H9 (cell line): ENCODE data around the gene MESD. TPM values are rescaled to one million over a fixed set of nuclear protein-coding genes. Genes with fewer than 3 reads are reported as not detected.

Experiments used
- DNase-seq: peaks from one replicate; pipeline ENCODE4 v3.0.0-alpha.2; 2017
- H2AFZ ChIP-seq: one replicate; pipeline ENCODE4 v1.6.1; 2013; ENCODE audit warnings: mild to moderate bottlenecking, low read length, control low read depth, moderate library complexity
- H2AK5ac ChIP-seq: 2 replicates; pipeline ENCODE4 v1.6.1; 2013; ENCODE audit warnings: low read length, control low read depth, mixed read lengths; ENCODE audit not compliant: insufficient read length
- H2BK120ac ChIP-seq: one replicate; pipeline ENCODE4 v1.6.1; 2013; ENCODE audit warnings: low read depth, mild to moderate bottlenecking, low read length, control low read depth, inconsistent platforms; ENCODE audit not compliant: poor library complexity, severe bottlenecking
- H2BK12ac ChIP-seq: 2 replicates; pipeline ENCODE4 v1.6.1; 2013; ENCODE audit warnings: low read length, control low read depth, mixed read lengths, low read depth; ENCODE audit not compliant: insufficient read length
- H2BK15ac ChIP-seq: 2 replicates; pipeline ENCODE4 v1.6.1; 2013; ENCODE audit warnings: low read depth, low read length, control low read depth
- H2BK20ac ChIP-seq: one replicate; pipeline ENCODE4 v1.6.1; 2013; ENCODE audit warnings: low read depth, mild to moderate bottlenecking, low read length, control low read depth, inconsistent platforms; ENCODE audit not compliant: poor library complexity, severe bottlenecking
- H2BK5ac ChIP-seq: 2 replicates; pipeline ENCODE4 v1.6.1; 2013; ENCODE audit warnings: low read length, control low read depth, mixed read lengths; ENCODE audit not compliant: insufficient read length
- H3K14ac ChIP-seq: 2 replicates; pipeline ENCODE4 v1.6.1; 2013; ENCODE audit warnings: low read length, control low read depth; ENCODE audit not compliant: insufficient read depth
- H3K18ac ChIP-seq: 2 replicates; pipeline ENCODE4 v1.6.1; 2013; ENCODE audit warnings: low read depth, mild to moderate bottlenecking, mixed read lengths, low read length, control low read depth; ENCODE audit not compliant: insufficient read length
- H3K23ac ChIP-seq: 2 replicates; pipeline ENCODE4 v1.6.1; 2013; ENCODE audit warnings: low read length, control low read depth, mixed read lengths, low read depth; ENCODE audit not compliant: insufficient read length
- H3K23me2 ChIP-seq: 2 replicates; pipeline ENCODE4 v1.6.1; 2013; ENCODE audit warnings: low read depth, mild to moderate bottlenecking, mixed read lengths, low read length, control low read depth; ENCODE audit not compliant: insufficient read length, poor library complexity, severe bottlenecking
- H3K27ac ChIP-seq: 2 replicates; pipeline ENCODE4 v1.5.1; 2013; ENCODE audit warnings: low read length, control low read depth, mixed read lengths, low read depth; ENCODE audit not compliant: insufficient read length
- H3K27me3 ChIP-seq: 2 replicates; pipeline ENCODE4 v1.6.1; 2013; ENCODE audit warnings: low read length, control low read depth, inconsistent platforms; ENCODE audit not compliant: insufficient read depth
- H3K4ac ChIP-seq: 2 replicates; pipeline ENCODE4 v1.6.1; 2013; ENCODE audit warnings: low read depth, mild to moderate bottlenecking, control low read depth, inconsistent platforms, low read length, moderate library complexity
- H3K4me1 ChIP-seq: 2 replicates; pipeline ENCODE4 v1.6.1; 2013; ENCODE audit warnings: low read length, control low read depth, inconsistent platforms; ENCODE audit not compliant: insufficient read depth
- H3K4me2 ChIP-seq: 2 replicates; pipeline ENCODE4 v1.6.1; 2013; ENCODE audit warnings: low read length, control low read depth, mixed read lengths; ENCODE audit not compliant: insufficient read length, insufficient read depth
- H3K56ac ChIP-seq: 2 replicates; pipeline ENCODE4 v1.6.1; 2013; ENCODE audit warnings: low read depth, mild to moderate bottlenecking, mixed read lengths, low read length, control low read depth; ENCODE audit not compliant: insufficient read length
- H3K79me1 ChIP-seq: 2 replicates; pipeline ENCODE4 v1.6.1; 2013; ENCODE audit warnings: low read depth, mild to moderate bottlenecking, moderate library complexity, low read length, control low read depth, inconsistent platforms; ENCODE audit not compliant: insufficient read depth, poor library complexity, severe bottlenecking
- H3K79me2 ChIP-seq: 2 replicates; pipeline ENCODE4 v1.6.1; 2013; ENCODE audit warnings: low read length, control low read depth, inconsistent platforms; ENCODE audit not compliant: insufficient read depth
- H3K9ac ChIP-seq: 2 replicates; pipeline ENCODE4 v1.6.1; 2013; ENCODE audit warnings: low read length, control low read depth, mixed read lengths; ENCODE audit not compliant: insufficient read length; ENCODE audit errors: extremely low read depth
- H3K9me3 ChIP-seq: one replicate; pipeline ENCODE4 v1.6.1; 2013; ENCODE audit warnings: low read depth, low read length, inconsistent platforms; ENCODE audit not compliant: control insufficient read depth
- H3T11ph ChIP-seq: one replicate; pipeline ENCODE4 v1.6.1; 2013; ENCODE audit warnings: mild to moderate bottlenecking, low read length, control low read depth, inconsistent platforms
- H4K20me1 ChIP-seq: one replicate; pipeline ENCODE4 v1.6.1; 2013; ENCODE audit not compliant: control insufficient read depth, insufficient read length, insufficient read depth
- H4K5ac ChIP-seq: 2 replicates; pipeline ENCODE4 v1.6.1; 2013; ENCODE audit warnings: low read depth, mild to moderate bottlenecking, mixed read lengths, low read length, control low read depth; ENCODE audit not compliant: insufficient read length
- H4K8ac ChIP-seq: replicated peaks from 2 replicates; pipeline ENCODE4 v1.6.1; 2013; ENCODE audit warnings: low read length, control low read depth, mixed read lengths, low read depth; ENCODE audit not compliant: insufficient read length
- H4K91ac ChIP-seq: 2 replicates; pipeline ENCODE4 v1.6.1; 2013; ENCODE audit warnings: low read depth, mild to moderate bottlenecking, moderate library complexity, mixed read lengths, low read length, control low read depth; ENCODE audit not compliant: insufficient read length
- H3K27ac Mint-ChIP-seq, 3 experiments: 2 replicates in 2 of 3; 3 replicates in 1 of 3; pipeline ENCODE4 v1.8.0; 2020 to 2021; ENCODE audit warnings: mixed read lengths in 3 of 3, mild to moderate bottlenecking in 1 of 3, moderate library complexity in 1 of 3
- H3K27me3 Mint-ChIP-seq: 2 replicates; pipeline ENCODE4 v1.8.0; 2021; ENCODE audit warnings: low read depth, mild to moderate bottlenecking, moderate library complexity, mixed read lengths
- H3K36me3 Mint-ChIP-seq, 3 experiments: 2 replicates in 2 of 3; 3 replicates in 1 of 3; pipeline ENCODE4 v1.8.0; 2020 to 2021; ENCODE audit warnings: low read depth in 3 of 3, mixed read lengths in 3 of 3; ENCODE audit not compliant: insufficient read depth in 1 of 3
- H3K4me1 Mint-ChIP-seq, 2 experiments: 2 replicates each; pipeline ENCODE4 v1.8.0; 2020; ENCODE audit warnings: mixed read lengths in 2 of 2
- H3K4me3 Mint-ChIP-seq, 2 experiments: 2 replicates in 1 of 2; 3 replicates in 1 of 2; pipeline ENCODE4 v1.8.0; 2020 to 2021; ENCODE audit warnings: mild to moderate bottlenecking in 2 of 2, mixed read lengths in 2 of 2, moderate library complexity in 1 of 2
- H3K9me3 Mint-ChIP-seq, 2 experiments: 2 replicates in 1 of 2; 3 replicates in 1 of 2; pipeline ENCODE4 v1.8.0; 2020; ENCODE audit warnings: mild to moderate bottlenecking in 2 of 2, mixed read lengths in 2 of 2, moderate library complexity in 1 of 2
- WGBS: extraction: QIAGEN DNeasy Blood & Tissue Kit; methylation state at CpG from one replicate; pipeline ENCODE4 v1.1.7; 2013; ENCODE audit warnings: missing lambda C conversion rate, low lambda C conversion rate, mixed read lengths; ENCODE audit not compliant: insufficient read length; ENCODE audit errors: extremely low coverage; 5-methylcytosine and 5-hydroxymethylcytosine counted together
- total RNA-seq: library from RNA; stranded (reverse); gene quantifications from 2 replicates; pipeline ENCODE4 v1.2.1, GENCODE V29; 2021
- TF ChIP-seq, protein P1 (sequence below): fragments of 200-600 bp; sonication (generic); conservative IDR thresholded peaks from 3 replicates; pipeline ENCODE4 v1.8.0; 2021; ENCODE audit warnings: antibody characterized with exemption, mild to moderate bottlenecking

The MESD gene
- total RNA-seq, 1 experiment from 2014 or later = 29.1 TPM

GRCh38 chr15:81025721-81026370 is 36.2 kb upstream of the MESD start:
- Histone ChIP-seq H2BK12ac (no peak overlapping the region), H3K9ac (no peak overlapping the region), H3K14ac (no peak overlapping the region), H3T11ph (no peak overlapping the region), H2BK20ac (no peak overlapping the region), H2AK5ac (no peak overlapping the region), H2AFZ (no peak overlapping the region), H3K23me2 (no peaks in the 10 kb centered on the region), H3K9me3 (no peaks in the 10 kb centered on the region), H2BK120ac (no peak overlapping the region), H3K27me3 (no peaks in the 10 kb centered on the region), H2BK15ac (no peak overlapping the region), H4K8ac (no peak overlapping the region), H3K27ac (no peak overlapping the region), H3K4ac (no peak overlapping the region), H3K18ac (no peak overlapping the region), H4K91ac (no peak overlapping the region), H3K79me2 (no peaks in the 10 kb centered on the region), H3K4me1 (peaks cover 7% of the 10 kb centered on the region; the same call in 1 of the 2 replicates), H2BK5ac (no peak overlapping the region), H3K79me1 (no peaks in the 10 kb centered on the region), H3K4me2 (no peak overlapping the region), H3K23ac (no peak overlapping the region), H4K20me1 (no peaks in the 10 kb centered on the region), H4K5ac (no peak overlapping the region), H3K56ac (no peak overlapping the region)
- H3K9me3 Mint-ChIP-seq = peaks cover 6 to 12% of the 10 kb centered on the region in 2 experiments
- H3K27me3 Mint-ChIP-seq = 0 out of 2 replicates have a peak, but pooled peaks cover 1% of the 10 kb centered on the region
- peaks cover 0 to 13% (median 7%) of the 10 kb centered on the region in 3 experiments; a peak in 5 of 7 replicates for H3K36me3 Mint-ChIP-seq
- TF ChIP-seq, protein P1, sequence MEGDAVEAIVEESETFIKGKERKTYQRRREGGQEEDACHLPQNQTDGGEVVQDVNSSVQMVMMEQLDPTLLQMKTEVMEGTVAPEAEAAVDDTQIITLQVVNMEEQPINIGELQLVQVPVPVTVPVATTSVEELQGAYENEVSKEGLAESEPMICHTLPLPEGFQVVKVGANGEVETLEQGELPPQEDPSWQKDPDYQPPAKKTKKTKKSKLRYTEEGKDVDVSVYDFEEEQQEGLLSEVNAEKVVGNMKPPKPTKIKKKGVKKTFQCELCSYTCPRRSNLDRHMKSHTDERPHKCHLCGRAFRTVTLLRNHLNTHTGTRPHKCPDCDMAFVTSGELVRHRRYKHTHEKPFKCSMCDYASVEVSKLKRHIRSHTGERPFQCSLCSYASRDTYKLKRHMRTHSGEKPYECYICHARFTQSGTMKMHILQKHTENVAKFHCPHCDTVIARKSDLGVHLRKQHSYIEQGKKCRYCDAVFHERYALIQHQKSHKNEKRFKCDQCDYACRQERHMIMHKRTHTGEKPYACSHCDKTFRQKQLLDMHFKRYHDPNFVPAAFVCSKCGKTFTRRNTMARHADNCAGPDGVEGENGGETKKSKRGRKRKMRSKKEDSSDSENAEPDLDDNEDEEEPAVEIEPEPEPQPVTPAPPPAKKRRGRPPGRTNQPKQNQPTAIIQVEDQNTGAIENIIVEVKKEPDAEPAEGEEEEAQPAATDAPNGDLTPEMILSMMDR = no peak
- WGBS = 100% methylated on average over 1 of the region's 4 CpGs
- no peak for DNase-seq
- H3K4me3 Mint-ChIP-seq = no peak overlapping the region
- no peak overlapping the region for H3K27ac Mint-ChIP-seq
- peaks cover 21 to 23% of the 10 kb centered on the region in 2 experiments for H3K4me1 Mint-ChIP-seq
